GM13976 (cell line): Measurements from ENCODE around the gene SLC22A23.
"Not testable (repeated sequence)": the region's sequence is repeated elsewhere in the genome, so short reads cannot be mapped to it uniquely, and the experiment has no call there.

Experiments used
- DNase-seq: peaks from one replicate; pipeline ENCODE4 v3.0.0; 2012; ENCODE audit warnings: low spot score
- CTCF ChIP-seq: IDR thresholded peaks from 2 replicates; pipeline ENCODE4 v1.5.1; 2012; ENCODE audit warnings: borderline replicate concordance, mild to moderate bottlenecking; ENCODE audit not compliant: insufficient read depth; ENCODE audit errors: extremely low read depth, missing control alignments, control extremely low read depth
- in situ Hi-C: fragments of 300-500 bp; cut with MboI; formaldehyde crosslinking; loops from one replicate; pipeline ENCODE4 v1.12.0; 2022; ENCODE audit warnings: low sequenced_read_pairs, mixed read lengths, inconsistent platforms; ENCODE audit not compliant: unreplicated experiment

The SLC22A23 gene

GRCh38 chr6:3247255-3248146 lies 209.3 kb downstream of the SLC22A23 start:
- no peak for DNase-seq
- in situ Hi-C loops: no loop called here
- no peak for TF ChIP-seq CTCF

GRCh38 chr6:3245216-3245615 lies 211.6 kb downstream of the SLC22A23 start:
- in situ Hi-C loops: no loop called here
- DNase-seq: no peak
- TF ChIP-seq CTCF: no peak

- DNase-seq, in situ Hi-C loops: not testable (repeated sequence)
These were observed 212.1 kb downstream of the SLC22A23 start for GRCh38 chr6:3244832-3245161.

- no peak for TF ChIP-seq CTCF
- in situ Hi-C loops: no loop called here
- no peak for DNase-seq
These were observed 212.6 kb downstream of the SLC22A23 start for GRCh38 chr6:3244003-3244831.

- DNase-seq: no peak
- no peak for TF ChIP-seq CTCF
- in situ Hi-C loops: no loop called here
These were observed 214.1 kb downstream of the SLC22A23 start for GRCh38 chr6:3242768-3243167.

GRCh38 chr6:3241745-3242144 lies 215.1 kb downstream of the SLC22A23 start:
- in situ Hi-C loops: not testable (repeated sequence)

GRCh38 chr6:3240595-3240994 lies 216.3 kb downstream of the SLC22A23 start:
- no peak for DNase-seq
- in situ Hi-C loops: no loop called here
- no peak for TF ChIP-seq CTCF

More at GRCh38 chr6:3241745-3242144, 215.1 kb downstream of the SLC22A23 start:
- DNase-seq: not testable (repeated sequence)
